HG02943 (cell line): Measurements from ENCODE around the gene NBEA.

ENCODE experiments used
- ATAC-seq: cut with Tn5 transposase; IDR thresholded peaks from one replicate; pipeline ENCODE4 v1.9.1; 2021; ENCODE audit warnings: mild to moderate bottlenecking, low read depth, moderate library complexity; ENCODE audit not compliant: unreplicated experiment

Gene NBEA

DNA sequence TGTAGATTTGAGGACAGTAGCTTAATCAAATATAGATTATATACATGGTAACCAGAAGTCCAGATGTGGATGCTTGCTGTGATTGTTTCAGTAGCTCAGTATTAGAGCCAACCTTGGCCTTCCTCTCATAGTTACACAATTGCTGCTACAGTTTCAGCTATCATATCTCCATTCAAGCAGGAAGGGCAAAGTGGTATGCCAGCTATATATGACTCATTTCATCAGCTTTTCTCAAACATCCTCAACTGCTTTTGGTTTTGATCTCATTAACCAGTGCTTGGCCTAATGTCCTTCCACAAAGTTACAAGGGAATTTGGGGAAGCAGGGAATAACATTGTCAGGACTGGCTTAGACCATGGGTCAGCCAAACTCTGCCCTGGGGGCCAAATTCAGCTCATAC is 607.4 kb downstream of the NBEA start:
- peak; percentile 80 for ATAC-seq

GRCh38 chr13:35552172-35552844 is 610.2 kb downstream of the NBEA start:
- ATAC-seq, result no peak

DNA sequence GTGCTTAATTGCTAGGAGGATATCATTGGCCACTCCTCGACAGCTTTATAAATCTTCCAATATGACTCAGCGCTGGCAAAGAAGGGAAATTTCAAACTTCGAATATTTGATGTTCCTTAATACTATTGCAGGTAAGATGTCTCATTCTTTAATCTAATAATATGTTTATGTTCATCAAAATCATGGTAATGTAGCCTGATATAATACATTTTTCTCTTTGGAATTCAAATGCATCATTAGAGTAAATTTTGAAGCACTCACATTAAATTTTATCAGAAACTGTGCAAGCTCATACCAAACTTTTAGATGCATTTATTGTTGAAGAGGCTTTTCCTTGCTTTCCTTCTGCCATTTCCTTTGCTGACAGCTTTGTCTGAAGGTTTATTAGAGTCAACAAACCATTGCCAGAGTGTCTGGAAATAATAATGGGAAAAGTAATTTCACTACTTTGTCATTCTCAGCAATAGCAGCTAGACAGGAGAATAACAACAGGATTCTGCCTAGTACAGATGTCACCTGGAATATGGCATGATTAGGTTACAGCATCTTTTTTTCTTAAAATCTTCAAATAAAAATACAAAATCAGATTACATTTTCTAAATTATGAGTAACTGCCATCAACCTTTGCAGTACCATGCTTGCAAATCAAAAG is 613.0 kb downstream of the NBEA start:
- ATAC-seq, result no peak

DNA sequence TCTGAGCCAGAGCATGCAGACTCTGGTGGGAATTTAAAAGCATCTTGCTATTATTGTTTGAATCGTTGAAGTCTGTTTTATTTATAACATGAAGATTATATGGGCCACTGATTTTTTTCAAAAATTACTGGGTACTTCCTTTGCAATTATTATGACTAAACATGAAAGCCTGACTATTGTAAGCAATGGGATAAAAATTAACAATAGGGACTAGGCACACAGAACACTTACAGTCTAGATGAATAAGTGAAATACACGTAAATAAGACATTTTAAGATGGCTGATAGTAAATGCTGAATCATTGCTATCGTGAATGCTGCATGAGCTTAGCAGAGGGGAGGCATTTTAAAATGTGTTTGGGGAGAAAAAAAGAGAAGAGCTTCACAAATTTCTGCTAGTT is 615.4 kb downstream of the NBEA start:
- no peak for ATAC-seq

GRCh38 chr13:35561540-35561939 is 619.5 kb downstream of the NBEA start:
- ATAC-seq, result no peak

DNA sequence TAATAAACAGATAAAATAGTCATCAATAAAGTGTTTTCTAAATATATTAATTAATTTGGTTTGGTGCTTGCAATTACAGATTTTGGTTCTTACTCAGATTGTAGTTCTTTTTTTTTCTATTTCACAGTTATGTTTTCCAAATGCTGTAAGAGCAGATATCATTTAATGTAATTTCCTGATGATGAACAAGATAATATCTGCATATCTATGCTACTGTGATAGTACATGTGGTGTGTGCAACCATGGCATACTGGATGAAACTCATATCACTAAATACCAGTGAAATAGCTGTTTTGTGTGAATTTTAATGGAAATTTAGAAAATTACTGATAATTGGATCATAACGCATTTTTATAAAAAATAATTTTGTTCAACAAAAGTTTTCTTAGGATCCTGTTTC is 623.2 kb downstream of the NBEA start:
- ATAC-seq, result no peak

- ATAC-seq, result no peak
Observed at GRCh38 chr13:35566340-35566739, 624.3 kb downstream of the NBEA start.

GRCh38 chr13:35567406-35567980 is 625.4 kb downstream of the NBEA start:
- no peak for ATAC-seq

DNA sequence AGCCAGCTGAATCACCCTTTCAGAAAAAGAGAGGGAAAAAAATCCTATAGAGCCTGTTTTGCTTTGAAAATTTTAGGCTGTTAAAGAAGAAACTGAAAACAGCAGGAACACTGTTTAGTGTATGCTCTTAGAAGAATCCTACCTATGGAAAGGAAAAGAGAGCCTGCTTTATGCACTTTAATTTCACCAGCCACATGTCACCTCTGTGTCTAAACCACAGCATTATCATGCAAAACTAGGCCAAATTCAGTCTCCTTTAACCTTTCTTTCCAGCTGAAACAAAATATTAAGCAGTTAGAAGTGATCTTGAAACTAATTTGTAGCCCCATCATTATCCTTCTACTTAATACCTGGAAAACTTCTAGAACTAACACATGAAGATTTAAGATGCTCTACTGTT is 631.6 kb downstream of the NBEA start:
- no peak for ATAC-seq

DNA sequence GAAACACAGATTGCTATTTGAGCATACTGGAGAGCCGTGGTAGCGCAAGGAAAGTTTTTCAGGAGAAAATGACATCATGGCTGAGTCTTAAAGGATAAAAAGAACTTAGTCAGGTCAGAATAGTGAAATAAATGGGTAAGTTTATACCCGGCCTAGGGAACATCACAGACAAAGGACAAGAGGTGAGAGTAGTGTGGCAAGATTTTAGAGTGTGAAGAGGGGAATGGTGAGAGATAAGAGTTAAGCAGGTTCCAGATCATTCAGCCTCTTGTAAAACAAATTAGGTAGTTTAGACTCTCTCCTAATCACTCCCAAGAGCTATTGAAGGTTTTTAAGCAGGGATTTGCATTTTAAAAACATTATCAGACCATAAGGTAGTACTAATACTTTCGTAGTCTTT is 650.4 kb downstream of the NBEA start:
- no peak for ATAC-seq

DNA sequence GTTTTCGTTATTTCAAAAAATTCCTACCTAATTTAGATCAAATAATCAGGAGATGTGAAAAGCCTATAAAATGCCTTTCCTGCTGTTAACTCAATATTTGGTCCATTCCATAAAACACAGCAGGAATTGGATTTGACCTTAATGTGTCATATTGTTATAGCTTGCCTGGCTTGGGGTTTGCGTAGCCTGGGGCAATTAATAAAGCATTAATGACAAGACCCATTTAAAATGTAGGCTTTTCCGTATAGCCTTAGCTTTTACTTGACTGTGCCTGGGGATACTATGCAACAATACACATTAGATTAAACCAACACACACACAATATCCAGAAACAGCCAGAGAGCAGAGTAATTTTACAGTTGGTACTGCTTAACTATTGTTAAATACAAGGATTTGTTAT is 651.6 kb downstream of the NBEA start:
- no peak for ATAC-seq

- ATAC-seq, result no peak
Observed at GRCh38 chr13:35594096-35594495, 652.0 kb downstream of the NBEA start.

- no peak for ATAC-seq
Observed at GRCh38 chr13:35595181-35595580, 653.1 kb downstream of the NBEA start.

DNA sequence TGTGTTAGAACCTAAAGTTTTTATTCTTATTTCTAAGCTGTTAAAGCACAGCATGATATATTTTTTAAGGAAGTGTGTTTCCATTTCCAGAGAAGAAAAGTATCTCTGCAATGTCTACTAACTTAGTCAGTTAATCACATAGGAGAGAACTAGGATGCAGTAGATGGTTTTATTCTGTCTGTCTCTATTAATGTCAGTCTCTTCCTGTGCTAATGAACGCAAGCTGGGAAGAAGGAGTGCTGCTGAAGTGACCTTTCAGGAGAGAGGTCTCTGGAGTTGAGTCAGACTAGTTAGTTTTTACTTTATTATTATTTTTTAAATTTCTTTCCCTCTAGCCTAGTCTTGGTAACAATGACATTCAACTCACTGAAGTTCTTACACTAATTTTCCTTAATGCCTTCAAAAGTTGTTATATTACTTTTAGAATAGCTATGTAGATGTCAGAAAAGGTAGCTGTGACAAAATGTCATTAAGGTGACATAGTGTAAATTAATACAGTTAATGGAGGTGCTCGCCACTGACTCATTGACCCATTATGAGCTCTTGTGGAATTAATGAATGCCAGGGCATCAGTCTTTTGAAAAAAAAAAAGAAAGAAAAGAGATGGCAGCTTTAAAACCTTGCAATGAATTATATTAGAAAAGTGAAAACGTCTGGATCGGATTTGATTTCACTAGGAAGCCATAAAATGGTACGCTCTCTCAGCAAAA is 654.4 kb downstream of the NBEA start:
- ATAC-seq, result no peak

GRCh38 chr13:35597451-35597850 is 655.4 kb downstream of the NBEA start:
- no peak for ATAC-seq

DNA sequence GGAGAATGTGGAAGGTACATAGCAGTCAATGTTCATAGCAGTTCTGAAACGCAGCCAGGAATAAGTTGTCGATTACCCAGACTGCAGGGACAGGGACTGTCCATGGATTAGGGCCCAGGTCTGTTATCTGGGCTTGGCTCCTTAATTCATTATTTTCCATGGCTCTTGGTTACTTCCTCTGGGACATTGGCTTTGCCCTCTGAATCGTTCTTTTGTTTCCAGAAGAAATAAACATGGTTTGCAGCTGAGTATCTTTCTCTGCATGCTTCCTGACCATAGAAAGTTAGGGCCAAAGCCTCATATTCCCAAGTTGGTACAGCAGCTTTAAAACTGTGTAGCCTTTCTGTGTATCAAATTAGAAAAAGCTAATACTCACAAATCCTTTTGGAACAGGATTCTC is 656.2 kb downstream of the NBEA start:
- ATAC-seq, result no peak

- ATAC-seq, result no peak
Observed at GRCh38 chr13:35598790-35599369, 656.8 kb downstream of the NBEA start.

- ATAC-seq, result no peak
Observed at GRCh38 chr13:35599384-35599783, 657.3 kb downstream of the NBEA start.

DNA sequence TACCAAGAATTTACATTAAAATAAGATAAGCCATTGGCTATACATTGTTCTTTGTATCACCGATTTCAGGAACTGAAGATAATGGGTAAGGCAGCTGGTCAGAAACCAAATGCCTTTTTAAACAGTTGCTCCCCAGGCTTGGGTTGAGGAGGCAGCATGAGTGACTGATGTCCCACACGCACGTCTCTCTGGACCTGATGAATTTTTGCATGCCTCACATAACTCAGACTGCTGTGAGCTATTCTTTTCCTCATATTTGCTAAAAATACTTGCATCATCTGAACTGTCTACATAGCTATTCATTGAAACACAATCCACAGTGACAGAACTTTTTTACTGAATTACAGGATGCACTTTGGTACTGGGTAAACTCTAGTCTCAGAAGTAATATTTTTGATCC is 658.1 kb downstream of the NBEA start:
- no peak for ATAC-seq

DNA sequence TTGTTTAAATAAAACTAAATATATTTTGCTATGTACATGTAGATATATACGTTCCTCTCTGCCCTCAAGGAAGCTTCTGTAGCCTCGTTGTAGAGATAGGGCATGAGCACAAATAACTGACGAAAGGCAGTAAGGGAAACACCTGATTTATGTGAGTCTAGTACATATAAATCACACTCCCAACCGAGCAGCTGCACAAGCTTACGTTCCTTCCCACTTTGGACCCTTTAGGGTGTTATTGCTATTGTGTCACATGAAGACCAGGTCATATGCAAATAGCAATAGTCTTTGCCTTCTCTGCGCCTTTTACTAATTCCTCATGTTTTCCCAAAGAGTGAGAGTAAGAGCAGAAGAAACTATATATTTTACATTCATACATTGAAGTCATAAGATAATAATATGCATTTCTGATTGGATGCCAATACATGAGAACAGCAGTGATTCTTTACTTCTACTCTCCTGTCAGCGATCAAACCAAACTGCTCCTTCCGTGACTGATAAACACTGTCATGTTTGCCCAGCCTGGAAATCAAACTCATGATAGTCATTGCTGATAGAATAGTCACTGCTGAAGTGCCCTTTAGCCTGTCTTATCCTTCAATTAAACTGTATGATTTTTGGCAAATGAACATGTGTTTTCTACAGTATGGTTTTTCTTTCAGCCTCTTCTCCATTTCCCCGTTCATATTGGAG is 661.7 kb downstream of the NBEA start:
- ATAC-seq, result no peak

DNA sequence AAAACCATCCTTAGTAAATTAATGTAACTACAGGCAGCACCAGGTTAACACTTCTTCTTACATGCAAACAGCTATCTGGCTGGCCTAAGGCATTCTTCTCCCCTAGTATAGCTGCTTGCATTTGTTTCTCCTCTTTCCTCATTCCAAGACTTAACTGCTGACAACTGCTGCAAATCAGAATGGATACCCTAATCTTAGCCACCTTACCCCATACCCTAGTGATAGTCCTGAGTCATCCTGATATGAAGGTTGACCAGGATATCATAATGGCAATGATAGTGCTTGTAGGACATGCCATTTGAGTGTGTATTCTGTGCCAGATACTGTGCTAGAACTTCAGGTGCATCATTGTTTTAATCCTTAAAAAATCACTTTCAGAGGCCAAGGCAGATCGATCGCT is 672.6 kb downstream of the NBEA start:
- ATAC-seq, result no peak
